Loucy (cell line): ENCODE data around the gene MCF2L2.

ENCODE experiments used
- H2AFZ ChIP-seq: fragments of 200-600 bp; sonication (generic); 2 replicates; pipeline ENCODE4 v1.6.0; 2016; ENCODE audit warnings: antibody characterized with exemption, mild to moderate bottlenecking, low read length, moderate library complexity
- H3F3A ChIP-seq: fragments of 200-600 bp; 2 replicates; pipeline ENCODE4 v1.6.0; 2016; ENCODE audit warnings: antibody characterized with exemption, low read depth, mild to moderate bottlenecking
- H3K27me3 ChIP-seq: fragments of 200-600 bp; sonication (generic); 2 replicates; pipeline ENCODE4 v1.6.1; 2014; ENCODE audit warnings: low read length, mild to moderate bottlenecking; ENCODE audit not compliant: insufficient read depth, poor library complexity, severe bottlenecking
- H3K36me3 ChIP-seq: fragments of 200-600 bp; sonication (generic); 2 replicates; pipeline ENCODE4 v1.6.1; 2016; ENCODE audit warnings: low read length; ENCODE audit not compliant: insufficient read depth
- H3K4me1 ChIP-seq: fragments of 200-600 bp; sonication (generic); 2 replicates; pipeline ENCODE4 v1.5.1; 2014; ENCODE audit warnings: low read length, mild to moderate bottlenecking; ENCODE audit not compliant: insufficient read depth, poor library complexity, severe bottlenecking
- H3K4me2 ChIP-seq: fragments of 200-600 bp; sonication (generic); 2 replicates; pipeline ENCODE4 v1.6.0; 2014; ENCODE audit warnings: antibody characterized with exemption, low read length, low read depth, mild to moderate bottlenecking; ENCODE audit not compliant: poor library complexity, severe bottlenecking
- H3K4me3 ChIP-seq: fragments of 200-600 bp; sonication (generic); 2 replicates; pipeline ENCODE4 v1.5.1; 2014; ENCODE audit warnings: low read length, mild to moderate bottlenecking, mixed read lengths; ENCODE audit not compliant: poor library complexity, severe bottlenecking
- H3K79me2 ChIP-seq: fragments of 200-600 bp; sonication (generic); 2 replicates; pipeline ENCODE4 v1.6.1; 2014; ENCODE audit warnings: low read length; ENCODE audit not compliant: insufficient read depth
- H3K9ac ChIP-seq: fragments of 200-600 bp; sonication (generic); 2 replicates; pipeline ENCODE4 v1.6.0; 2014; ENCODE audit warnings: mild to moderate bottlenecking, low read depth, low read length, moderate library complexity; ENCODE audit not compliant: poor library complexity, severe bottlenecking
- H3K9me2 ChIP-seq: fragments of 200-600 bp; sonication (generic); replicated peaks from 2 replicates; pipeline ENCODE4 v1.6.1; 2016; ENCODE audit warnings: low read depth, low read length, mixed read lengths
- H3K9me3 ChIP-seq: fragments of 200-600 bp; sonication (generic); 2 replicates; pipeline ENCODE4 v1.6.1; 2014; ENCODE audit warnings: mild to moderate bottlenecking, antibody characterized with exemption, low read length, low read depth; ENCODE audit not compliant: insufficient read depth
- H4K20me1 ChIP-seq: fragments of 200-600 bp; sonication (generic); 2 replicates; pipeline ENCODE4 v1.6.0; 2014; ENCODE audit warnings: antibody characterized with exemption, low read length, mild to moderate bottlenecking; ENCODE audit not compliant: insufficient read depth, poor library complexity, severe bottlenecking
- CTCF ChIP-seq: fragments of 200-600 bp; sonication (generic); conservative IDR thresholded peaks from 2 replicates; pipeline ENCODE4 v1.5.1; 2014; ENCODE audit warnings: mild to moderate bottlenecking, antibody characterized with exemption, low read length
- EZH2phosphoT487 ChIP-seq: fragments of 200-600 bp; IDR thresholded peaks from 2 replicates; pipeline ENCODE4 v1.6.1; 2018; ENCODE audit warnings: antibody characterized with exemption, mild to moderate bottlenecking, moderate library complexity, borderline replicate concordance

The MCF2L2 gene

GRCh38 chr3:183270344-183270743 is 158.1 kb downstream of the MCF2L2 start:
- H3K9me3 ChIP-seq, result no peaks in the 10 kb centered on the region
- no peaks in the 10 kb centered on the region for H3K36me3 ChIP-seq
- no peaks in the 10 kb centered on the region for H4K20me1 ChIP-seq
- no peaks in the 10 kb centered on the region for H3K4me1 ChIP-seq
- H3F3A ChIP-seq, result no peaks in the 10 kb centered on the region
- H2AFZ ChIP-seq, result no peak overlapping the region
- no peaks in the 10 kb centered on the region for H3K9me2 ChIP-seq
- no peaks in the 10 kb centered on the region for H3K79me2 ChIP-seq
- no peak overlapping the region for H3K9ac ChIP-seq
- no peak overlapping the region for H3K4me2 ChIP-seq
- TF ChIP-seq CTCF (no peak), EZH2phosphoT487 (no peak)
- H3K27me3 ChIP-seq, result no peaks in the 10 kb centered on the region
- H3K4me3 ChIP-seq, result no peak overlapping the region

GRCh38 chr3:183269345-183269744 is 159.1 kb downstream of the MCF2L2 start:
- Histone ChIP-seq H3K4me3 (no peak overlapping the region), H3K4me2 (no peak overlapping the region), H4K20me1 (no peaks in the 10 kb centered on the region), H2AFZ (no peak overlapping the region), H3K9me3 (no peaks in the 10 kb centered on the region), H3K79me2 (no peaks in the 10 kb centered on the region), H3K4me1 (no peaks in the 10 kb centered on the region), H3F3A (no peaks in the 10 kb centered on the region), H3K9me2 (no peaks in the 10 kb centered on the region), H3K27me3 (no peaks in the 10 kb centered on the region), H3K36me3 (no peaks in the 10 kb centered on the region), H3K9ac (no peak overlapping the region)
- no peak for TF ChIP-seq EZH2phosphoT487

GRCh38 chr3:183268366-183268765 is 160.1 kb downstream of the MCF2L2 start:
- Histone ChIP-seq H3K27me3 (no peaks in the 10 kb centered on the region), H3K36me3 (no peaks in the 10 kb centered on the region), H3K9me3 (no peaks in the 10 kb centered on the region), H3K79me2 (no peaks in the 10 kb centered on the region), H3K4me1 (no peaks in the 10 kb centered on the region), H4K20me1 (no peaks in the 10 kb centered on the region), H3K4me2 (no peak overlapping the region), H3F3A (no peaks in the 10 kb centered on the region), H3K9me2 (no peaks in the 10 kb centered on the region), H3K4me3 (no peak overlapping the region), H2AFZ (no peak overlapping the region), H3K9ac (no peak overlapping the region)
- TF ChIP-seq EZH2phosphoT487, result no peak
- TF ChIP-seq CTCF, result no peak

- no peaks in the 10 kb centered on the region for H3K9me2 ChIP-seq
- no peak overlapping the region for H2AFZ ChIP-seq
- H3K4me2 ChIP-seq, result no peak overlapping the region
- no peaks in the 10 kb centered on the region for H3K9me3 ChIP-seq
- no peaks in the 10 kb centered on the region for H3F3A ChIP-seq
- H3K4me3 ChIP-seq, result no peak overlapping the region
- H3K9ac ChIP-seq, result no peak overlapping the region
- no peaks in the 10 kb centered on the region for H3K36me3 ChIP-seq
- H3K27me3 ChIP-seq, result no peaks in the 10 kb centered on the region
- H3K79me2 ChIP-seq, result no peaks in the 10 kb centered on the region
- no peaks in the 10 kb centered on the region for H3K4me1 ChIP-seq
- no peaks in the 10 kb centered on the region for H4K20me1 ChIP-seq
- TF ChIP-seq CTCF (no peak), EZH2phosphoT487 (no peak)
These were observed 161.3 kb downstream of the MCF2L2 start for GRCh38 chr3:183267140-183267539.
